HG03175 (cell line): Measurements from ENCODE around the gene STK10.

Experiments used
- ATAC-seq: cut with Tn5 transposase; IDR thresholded peaks from one replicate; pipeline ENCODE4 v1.9.1; 2021; ENCODE audit warnings: mild to moderate bottlenecking, moderate library complexity; ENCODE audit not compliant: unreplicated experiment

The STK10 gene

GRCh38 chr5:172093559-172093958, 94.5 kb downstream of the STK10 start:
- ATAC-seq = no peak

- ATAC-seq = no peak
These were observed 95.9 kb downstream of the STK10 start for GRCh38 chr5:172091956-172092732.

GRCh38 chr5:172090976-172091547, 97.0 kb downstream of the STK10 start:
- ATAC-seq = no peak

- no peak for ATAC-seq
These were observed 98.5 kb downstream of the STK10 start for GRCh38 chr5:172089298-172090117.

GRCh38 chr5:172088801-172089200, 99.2 kb downstream of the STK10 start:
- no peak for ATAC-seq

- ATAC-seq = no peak
These were observed 101.6 kb downstream of the STK10 start for GRCh38 chr5:172086194-172086975.

GRCh38 chr5:172085738-172086137, 102.3 kb downstream of the STK10 start:
- no peak for ATAC-seq

- ATAC-seq = no peak
These were observed 105.8 kb downstream of the STK10 start for GRCh38 chr5:172082180-172082579.

GRCh38 chr5:172079876-172080275, 108.1 kb downstream of the STK10 start:
- no peak for ATAC-seq

GRCh38 chr5:172078726-172079345, 109.2 kb downstream of the STK10 start:
- ATAC-seq = no peak

GRCh38 chr5:172077664-172078425, 110.2 kb downstream of the STK10 start:
- no peak for ATAC-seq

- ATAC-seq = no peak
These were observed 111.2 kb downstream of the STK10 start for GRCh38 chr5:172076761-172077244.

- ATAC-seq = no peak
These were observed 112.4 kb downstream of the STK10 start for GRCh38 chr5:172075656-172076055.

GRCh38 chr5:172074896-172075295, 113.1 kb downstream of the STK10 start:
- ATAC-seq = no peak

GRCh38 chr5:172071309-172071875, 116.6 kb downstream of the STK10 start:
- no peak for ATAC-seq

- ATAC-seq = no peak
These were observed 122.5 kb downstream of the STK10 start for GRCh38 chr5:172065431-172066065.

GRCh38 chr5:172064766-172065165, 123.3 kb downstream of the STK10 start:
- no peak for ATAC-seq

- no peak for ATAC-seq
These were observed 123.7 kb downstream of the STK10 start for GRCh38 chr5:172064358-172064757.
